ENCODE results near the gene GABRE. TPM values are rescaled to one million over a fixed set of nuclear protein-coding genes. Genes with fewer than 3 reads are reported as not detected.

Gene GABRE
- total RNA-seq, 1 donor from 2014 or later: 31.3 TPM

GRCh38 chrX:151977009-151977408 is 2.5 kb upstream of the GABRE start:
- no peaks in the 10 kb centered on the region for H3K27me3 ChIP-seq (ENCODE audit: low read depth)
- H3K9me3 ChIP-seq (replicated peaks): no peaks in the 10 kb centered on the region
- intact Hi-C loops (cut with micrococcal nuclease): no loop called here
- no peaks in the 10 kb centered on the region for H3K36me3 ChIP-seq
- peaks cover 3% of the 10 kb centered on the region for H3K4me1 ChIP-seq
- no peak for DNase-seq
- no peak overlapping the region for H3K27ac ChIP-seq (replicated peaks)
- no peak for TF ChIP-seq CTCF (IDR thresholded peaks at IDR 0.05; ENCODE audit: borderline replicate concordance)
- H3K4me3 ChIP-seq: no peak overlapping the region

DNA sequence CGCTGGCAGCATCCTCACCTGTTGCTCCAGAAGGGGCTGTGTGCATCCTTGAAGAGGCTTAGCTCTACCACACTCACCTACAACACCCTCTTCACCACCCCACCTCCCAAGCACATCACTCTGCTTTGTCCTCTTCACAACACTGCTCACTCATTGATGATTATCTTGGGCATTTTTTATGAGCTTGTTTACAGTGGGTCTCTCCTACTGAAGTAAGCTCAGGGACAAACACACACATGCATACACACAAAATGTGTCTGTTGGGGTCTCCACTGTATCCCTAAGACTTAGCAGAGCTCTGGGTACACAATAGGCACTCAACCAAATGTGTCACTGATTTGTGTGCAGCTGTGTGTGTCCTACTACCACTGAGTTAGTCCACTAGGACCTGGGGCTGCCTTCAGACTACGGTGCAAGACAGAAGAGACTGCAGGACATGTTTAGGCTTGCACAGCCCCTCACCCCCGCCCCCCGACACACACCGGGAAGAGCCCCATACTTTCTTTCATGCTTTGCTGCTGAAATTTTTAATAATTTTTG is 1.3 kb upstream of the GABRE start:
- no peak for TF ChIP-seq CTCF (IDR thresholded peaks at IDR 0.05; ENCODE audit: borderline replicate concordance)
- intact Hi-C loops (cut with micrococcal nuclease): no loop called here
- H3K36me3 ChIP-seq: no peaks in the 10 kb centered on the region
- H3K27me3 ChIP-seq (ENCODE audit: low read depth): no peaks in the 10 kb centered on the region
- H3K27ac ChIP-seq (replicated peaks): no peak overlapping the region
- peaks cover 10% of the 10 kb centered on the region for H3K4me1 ChIP-seq
- H3K4me3 ChIP-seq: no peak overlapping the region
- no peak for DNase-seq
- no peaks in the 10 kb centered on the region for H3K9me3 ChIP-seq (replicated peaks)

DNA sequence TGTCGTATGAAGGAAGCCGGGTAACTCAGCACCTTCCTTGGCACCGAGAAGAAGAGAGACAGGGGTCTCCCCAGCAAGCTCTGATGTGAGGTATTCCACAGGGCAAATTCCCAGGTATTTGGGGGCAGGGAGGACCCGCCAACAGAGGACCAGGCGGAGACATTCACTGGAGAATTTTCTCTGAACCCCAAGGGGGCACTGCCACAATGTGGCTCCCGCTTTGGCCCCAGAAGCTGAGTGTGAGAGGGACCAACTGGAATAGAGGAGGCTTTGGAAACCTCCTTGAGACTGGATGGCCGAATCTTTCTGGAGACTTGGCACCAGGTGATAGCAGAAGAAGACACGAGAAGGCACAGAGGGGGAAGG is 735 bp upstream of the GABRE start:
- Histone ChIP-seq H3K27me3 (ENCODE audit: low read depth) (no peaks in the 10 kb centered on the region), H3K9me3 (replicated peaks) (no peaks in the 10 kb centered on the region), H3K4me3 (peak overlapping the region; percentile 72), H3K36me3 (no peaks in the 10 kb centered on the region), H3K4me1 (peaks cover 16% of the 10 kb centered on the region), H3K27ac (replicated peaks) (no peak overlapping the region)
- intact Hi-C loops (cut with micrococcal nuclease): no loop called here
- no peak for TF ChIP-seq CTCF (IDR thresholded peaks at IDR 0.05; ENCODE audit: borderline replicate concordance)
- DNase-seq: no peak

- intact Hi-C loops (cut with micrococcal nuclease): no loop called here
- peaks cover 18% of the 10 kb centered on the region for H3K4me1 ChIP-seq
- no peak for TF ChIP-seq CTCF (IDR thresholded peaks at IDR 0.05; ENCODE audit: borderline replicate concordance)
- peak overlapping the region; percentile 80 for H3K27ac ChIP-seq (replicated peaks)
- H3K9me3 ChIP-seq (replicated peaks): no peaks in the 10 kb centered on the region
- peaks cover 10% of the 10 kb centered on the region for H3K36me3 ChIP-seq
- H3K27me3 ChIP-seq (ENCODE audit: low read depth): no peaks in the 10 kb centered on the region
- DNase-seq: peak; percentile 37
- peak overlapping the region; percentile 72 for H3K4me3 ChIP-seq
Observed at GRCh38 chrX:151973851-151974335, 583 bp downstream of the GABRE start.

DNA sequence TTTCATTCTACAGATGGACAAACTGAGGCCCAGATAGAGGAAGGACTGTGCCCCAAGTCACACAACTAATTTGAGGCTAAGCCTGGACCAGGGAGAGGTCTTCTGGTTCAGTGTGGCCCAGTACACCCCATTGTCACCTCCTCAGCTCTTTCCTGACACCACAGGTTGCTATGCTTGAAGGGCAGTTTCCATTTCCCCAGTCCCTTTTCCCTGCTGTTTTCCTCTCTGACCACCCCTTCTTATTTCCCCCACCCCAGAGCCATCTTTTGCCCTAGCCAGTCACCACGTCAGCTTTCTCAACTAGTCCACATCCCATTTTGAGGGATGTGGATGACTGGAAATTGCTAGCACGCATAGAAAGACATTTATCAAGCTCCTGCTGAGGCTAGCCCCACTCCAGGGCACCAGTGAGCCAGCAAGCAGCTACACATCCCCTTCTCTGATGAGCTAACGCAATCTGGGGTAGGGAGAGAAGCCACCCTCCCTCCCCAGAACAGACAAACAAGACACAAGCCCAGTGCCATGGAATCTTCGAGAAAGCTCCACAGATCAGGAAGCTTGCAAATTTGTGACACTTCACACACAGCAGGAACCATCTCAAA is 1.3 kb downstream of the GABRE start:
- Histone ChIP-seq H3K27ac (replicated peaks) (peak overlapping the region; percentile 80), H3K36me3 (peaks cover 17% of the 10 kb centered on the region), H3K4me1 (peaks cover 18% of the 10 kb centered on the region), H3K4me3 (peak overlapping the region; percentile 72), H3K9me3 (replicated peaks) (no peaks in the 10 kb centered on the region), H3K27me3 (ENCODE audit: low read depth) (no peaks in the 10 kb centered on the region)
- intact Hi-C loops (cut with micrococcal nuclease): no loop called here
- no peak for TF ChIP-seq CTCF (IDR thresholded peaks at IDR 0.05; ENCODE audit: borderline replicate concordance)
- DNase-seq: no peak

Measured in left ventricle myocardium inferior (tissue), 1 donor.